HG03571 (cell line): ENCODE results near the gene TOM1L2.

Source experiments
- ATAC-seq: cut with Tn5 transposase; IDR thresholded peaks from one replicate; pipeline ENCODE4 v1.9.1; 2021; ENCODE audit not compliant: unreplicated experiment

The TOM1L2 gene

GRCh38 chr17:17823433-17824118, 148.6 kb downstream of the TOM1L2 start:
- peak; percentile 65 for ATAC-seq

GRCh38 chr17:17822616-17823015, 149.6 kb downstream of the TOM1L2 start:
- no peak for ATAC-seq

- ATAC-seq = no peak
These were observed 150.0 kb downstream of the TOM1L2 start for GRCh38 chr17:17822189-17822588.

GRCh38 chr17:17820463-17821158, 151.6 kb downstream of the TOM1L2 start:
- no peak for ATAC-seq

GRCh38 chr17:17820046-17820445, 152.2 kb downstream of the TOM1L2 start:
- ATAC-seq = no peak

GRCh38 chr17:17819561-17819995, 152.6 kb downstream of the TOM1L2 start:
- ATAC-seq = no peak

- no peak for ATAC-seq
These were observed 153.1 kb downstream of the TOM1L2 start for GRCh38 chr17:17819111-17819510.

GRCh38 chr17:17818088-17818526, 154.1 kb downstream of the TOM1L2 start:
- ATAC-seq = no peak

- no peak for ATAC-seq
These were observed 154.7 kb downstream of the TOM1L2 start for GRCh38 chr17:17817552-17817947.

GRCh38 chr17:17816831-17817551, 155.2 kb downstream of the TOM1L2 start:
- ATAC-seq = no peak

GRCh38 chr17:17816240-17816814, 155.9 kb downstream of the TOM1L2 start:
- ATAC-seq = no peak

GRCh38 chr17:17815436-17816200, 156.6 kb downstream of the TOM1L2 start:
- ATAC-seq = no peak

GRCh38 chr17:17815062-17815406, 157.2 kb downstream of the TOM1L2 start:
- no peak for ATAC-seq

GRCh38 chr17:17814162-17815061, 157.8 kb downstream of the TOM1L2 start:
- ATAC-seq = no peak

- ATAC-seq = no peak
These were observed 158.5 kb downstream of the TOM1L2 start for GRCh38 chr17:17813725-17814095.

- ATAC-seq = no peak
These were observed 159.0 kb downstream of the TOM1L2 start for GRCh38 chr17:17813055-17813724.

GRCh38 chr17:17812211-17813054, 159.8 kb downstream of the TOM1L2 start:
- ATAC-seq = no peak

- ATAC-seq = no peak
These were observed 160.6 kb downstream of the TOM1L2 start for GRCh38 chr17:17811381-17812210.
